K562 (cell line): Measurements from ENCODE around the gene PCSK5. TPM values are rescaled to one million over a fixed set of nuclear protein-coding genes. Genes with fewer than 3 reads are reported as not detected.

Source experiments
- ATAC-seq: fragments of 200-7000 bp; cut with Tn5 transposase; 3 replicates; pipeline ENCODE4 v1.9.1; 2020; ENCODE audit warnings: moderate library complexity
- BruUV-seq: library from RNA; stranded (reverse); fragments of 400-500 nt; replicated peaks from 2 replicates; lab custom pipeline; 2021; lab: Mats Ljungman, UMichigan
- CTCF ChIA-PET: fragments of 300-600 bp; formaldehyde crosslinking; extraction: SDS; loops from one replicate; lab custom pipeline; 2021; ENCODE audit warnings: low intra/inter-chr PET ratio; lab: Yijun Ruan, JAX
- POLR2A ChIA-PET: fragments of 300-600, 350-650 bp; sonication (Branson Sonifier 250); formaldehyde crosslinking; extraction: SDS; loops from one replicate; lab custom pipeline; 2021; ENCODE audit warnings: antibody characterized with exemption, inconsistent platforms; lab: Yijun Ruan, JAX
- DNase-seq, 4 experiments: peaks; one replicate each; pipeline versions ENCODE4 v3.0.0 to v3.0.0-alpha.2; 2011 to 2018; ENCODE audit warnings: low spot score in 3 of 4, mixed read lengths in 3 of 4; ENCODE audit errors: extremely low read depth in 1 of 4
- FAIRE-seq: peaks from 2 replicates; lab custom pipeline; 2011; peaks lifted over from hg19 to GRCh38; lab: Jason Lieb, UNC
- H2AFZ ChIP-seq: 2 replicates; pipeline ENCODE4 v1.6.0; 2011; ENCODE audit warnings: low read depth, low read length, control low read depth, inconsistent platforms
- H3K27ac ChIP-seq: fragments of 200-600 bp; 3 replicates; pipeline ENCODE4 v1.8.0; 2011; ENCODE audit warnings: low read depth, mild to moderate bottlenecking, control low read depth, inconsistent platforms, low read length, moderate library complexity, mixed read lengths; ENCODE audit errors: extremely low read depth
- H3K27me3 ChIP-seq, 2 experiments: fragments of 300-600 bp in 1 of 2; 2 replicates in 1 of 2; 3 replicates in 1 of 2; pipeline versions ENCODE4 v1.6.0 to v1.8.0; 2011; ENCODE audit warnings: inconsistent platforms in 2 of 2, low read length in 2 of 2, mild to moderate bottlenecking in 1 of 2, mixed read lengths in 1 of 2, moderate library complexity in 1 of 2; ENCODE audit not compliant: control insufficient read depth in 2 of 2, insufficient read depth in 2 of 2
- H3K36me3 ChIP-seq: fragments of 300-600 bp; 3 replicates; pipeline ENCODE4 v1.8.0; 2011; ENCODE audit warnings: mild to moderate bottlenecking, low read length, inconsistent platforms; ENCODE audit not compliant: control insufficient read depth, insufficient read depth
- H3K4me1 ChIP-seq, 2 experiments: fragments of 200-600 bp in 1 of 2; replicated peaks in 1 of 2; 2 replicates in 1 of 2; 3 replicates in 1 of 2; pipeline versions ENCODE4 v1.5.1 to v1.8.0; 2011; ENCODE audit warnings: inconsistent platforms in 2 of 2, low read length in 2 of 2, mild to moderate bottlenecking in 1 of 2, mixed read lengths in 1 of 2, moderate library complexity in 1 of 2; ENCODE audit not compliant: control insufficient read depth in 2 of 2, insufficient read depth in 2 of 2
- H3K4me2 ChIP-seq: 2 replicates; pipeline ENCODE4 v1.6.1; 2011; ENCODE audit warnings: low read length, control low read depth, inconsistent platforms, mixed read lengths; ENCODE audit not compliant: insufficient read depth
- H3K4me3 ChIP-seq: fragments of 200-600 bp; sonication (generic), shearing (Covaris generic); 2 replicates; pipeline ENCODE4 v1.5.1; 2016; ENCODE audit warnings: control low read depth, inconsistent platforms
- H3K79me2 ChIP-seq: fragments of 200-600 bp; 3 replicates; pipeline ENCODE4 v1.8.0; 2011; ENCODE audit warnings: low read length, inconsistent platforms; ENCODE audit not compliant: control insufficient read depth, insufficient read depth
- H3K9ac ChIP-seq, 2 experiments: 2 replicates each; pipeline versions ENCODE4 v1.6.0 to v1.6.1; 2011; ENCODE audit warnings: low read depth in 2 of 2, low read length in 2 of 2, control low read depth in 1 of 2, inconsistent platforms in 1 of 2, mild to moderate bottlenecking in 1 of 2, mixed read lengths in 1 of 2; ENCODE audit not compliant: insufficient read depth in 1 of 2
- H3K9me1 ChIP-seq: one replicate; pipeline ENCODE4 v1.6.0; 2011; ENCODE audit warnings: inconsistent platforms, mild to moderate bottlenecking, low read length, moderate library complexity; ENCODE audit not compliant: control insufficient read depth, insufficient read depth
- H3K9me3 ChIP-seq: replicated peaks from 2 replicates; pipeline ENCODE4 v1.5.1; 2011; ENCODE audit warnings: low read depth, low read length, inconsistent platforms; ENCODE audit not compliant: control insufficient read depth, insufficient read depth
- H4K20me1 ChIP-seq: replicated peaks from 2 replicates; pipeline ENCODE4 v1.6.1; 2011; ENCODE audit warnings: low read length, inconsistent platforms, mixed read lengths; ENCODE audit not compliant: control insufficient read depth, insufficient read depth
- ARID3B ChIP-seq: fragments of 250-450 bp; sonication (Bioruptor Pico); IDR thresholded peaks from 2 replicates; pipeline ENCODE4 v1.4.0; 2020; ENCODE audit warnings: borderline replicate concordance
- CREBBP ChIP-seq: IDR thresholded peaks from one replicate; pipeline ENCODE4 v1.6.1; 2012; ENCODE audit warnings: low read depth, mild to moderate bottlenecking, control low read depth, inconsistent platforms, low read length
- FOSL1 ChIP-seq: fragments of 200-800 bp; sonication (Bioruptor generic); conservative IDR thresholded peaks from 2 replicates; pipeline ENCODE4 v1.6.1; 2016; ENCODE audit warnings: missing genetic modification characterization, missing compliant biosample characterization
- FOXA3 ChIP-seq, 2 experiments: fragments of 450-650 bp in 1 of 2; sonication (generic) in 1 of 2; formaldehyde crosslinking; IDR thresholded peaks in 1 of 2; conservative IDR thresholded peaks in 1 of 2; 2 replicates each; pipeline versions ENCODE4 v1.4.0 to v1.8.0; 2020 to 2022; ENCODE audit warnings: mild to moderate bottlenecking in 2 of 2, missing genetic modification reagents in 1 of 2
- KAT2B ChIP-seq: IDR thresholded peaks from one replicate; pipeline ENCODE4 v1.6.1; 2012; ENCODE audit warnings: low read depth, mild to moderate bottlenecking, control low read depth, inconsistent platforms, low read length, moderate library complexity
- MNT ChIP-seq, 2 experiments: fragments of 450-650 bp; conservative IDR thresholded peaks; 2 replicates each; pipeline ENCODE4 v1.6.1; 2017; ENCODE audit warnings: mild to moderate bottlenecking in 2 of 2, moderate library complexity in 2 of 2
- NFATC3 ChIP-seq: fragments of 450-650 bp; IDR thresholded peaks from 2 replicates; pipeline ENCODE4 v1.6.1; 2017; ENCODE audit warnings: mild to moderate bottlenecking
- NFYB ChIP-seq: IDR thresholded peaks from 2 replicates; pipeline ENCODE4 v1.6.1; 2011; ENCODE audit warnings: mild to moderate bottlenecking, moderate library complexity; ENCODE audit not compliant: insufficient read length; ENCODE audit errors: extremely low read depth
- NRF1 ChIP-seq, 2 experiments: fragments of 450-650 bp; IDR thresholded peaks in 1 of 2; conservative IDR thresholded peaks in 1 of 2; 2 replicates each; pipeline ENCODE4 v1.6.1; 2014; ENCODE audit warnings: mild to moderate bottlenecking in 2 of 2
- RBM34 ChIP-seq: fragments of 200-400 bp; formaldehyde crosslinking; IDR thresholded peaks from 2 replicates; pipeline ENCODE4 v1.6.1; 2018; ENCODE audit warnings: low read length, borderline replicate concordance; ENCODE audit not compliant: insufficient read depth
- SAP30 ChIP-seq: fragments of 200-600 bp; sonication (generic); IDR thresholded peaks from 2 replicates; pipeline ENCODE4 v1.6.1; 2012; ENCODE audit warnings: borderline replicate concordance, low read depth, mild to moderate bottlenecking, moderate library complexity, low read length, control low read depth, inconsistent platforms; ENCODE audit not compliant: insufficient read depth, poor library complexity, severe bottlenecking
- ZBTB5 ChIP-seq: fragments of 450-650 bp; IDR thresholded peaks from 2 replicates; pipeline ENCODE4 v1.6.1; 2017; ENCODE audit warnings: antibody characterized with exemption
- ZNF212 ChIP-seq: fragments of 450-650 bp; formaldehyde crosslinking; IDR thresholded peaks from 2 replicates; pipeline ENCODE4 v1.4.0; 2020; ENCODE audit warnings: mild to moderate bottlenecking
- ZNF740 ChIP-seq, 3 experiments: fragments of 200-800 bp in 1 of 3; sonication (Bioruptor generic) in 1 of 3; sonication (generic) in 1 of 3; formaldehyde crosslinking in 1 of 3; IDR thresholded peaks; 2 replicates each; pipeline versions ENCODE4 v1.6.1 to v1.8.0; 2016 to 2022; ENCODE audit warnings: mild to moderate bottlenecking in 2 of 3, missing compliant biosample characterization in 2 of 3, missing genetic modification characterization in 2 of 3, missing genetic modification reagents in 1 of 3
- WGBS: fragments of 100-300 bp; shearing (Covaris generic); methylation state at CpG from one replicate; pipeline ENCODE4 v1.1.6; 2016; ENCODE audit warnings: low coverage, mixed read lengths; ENCODE audit not compliant: insufficient coverage; ENCODE audit errors: missing lambda C conversion rate; 5-methylcytosine and 5-hydroxymethylcytosine counted together
- in situ Hi-C: fragments of 300-500 bp; cut with MboI; formaldehyde crosslinking; loops from 4 replicates; pipeline ENCODE4 v1.15.0; 2018; ENCODE audit warnings: inconsistent platforms, mixed read lengths
- intact Hi-C: fragments of 100-400 bp; cut with micrococcal nuclease; formaldehyde crosslinking; loops from 2 replicates; pipeline ENCODE4 v1.14.2; 2022
- polyA plus RNA-seq, 8 experiments: library from polyadenylated mRNA; depleted of rRNA in 4 of 8; stranded (reverse) in 5 of 8; unstranded in 3 of 8; fragments of >200 nt; fragmentation: Nextera tagmentation in 2 of 8; fragmentation: Illumina TruSeq in 1 of 8; extraction: Ambion mirVana in 2 of 8; extraction: Trizol in 1 of 8; gene quantifications; 2 replicates each; pipeline versions ENCODE4 v1.2.1 to v1.2.3, GENCODE V29; 2011 to 2014; ENCODE audit warnings: inconsistent platforms in 1 of 8, missing spikeins in 1 of 8
- total RNA-seq, 7 experiments: library from RNA; depleted of rRNA in 6 of 7; stranded (reverse); fragments of >200 nt in 6 of 7; fragmentation: Illumina TruSeq in 2 of 7; extraction: Trizol in 2 of 7; gene quantifications; 2 replicates each; pipeline versions ENCODE4 v1.2.1 to v1.2.3, GENCODE V29; 2011 to 2021; ENCODE audit warnings: low replicate concordance in 1 of 7

Gene PCSK5
- total and polyA plus RNA-seq, 9 of the 15 experiments (the other 6 are each of a cell fraction or from before 2014, with no cell fraction given), result not detected

GRCh38 chr9:76018235-76018634 lies 127.8 kb downstream of the PCSK5 start (continued):
- no peak for TF ChIP-seq ARID3B (CRISPR knock-in tag)
- TF ChIP-seq FOSL1 (tag), result no peak
- TF ChIP-seq CREBBP, result no peak
- TF ChIP-seq KAT2B, result no peak
- TF ChIP-seq NFATC3, result no peak

GRCh38 chr9:76018761-76019160 lies 128.3 kb downstream of the PCSK5 start:
- intact Hi-C loops, result no loop called here
- FAIRE-seq, result no peak
- no peak for TF ChIP-seq RBM34
- TF ChIP-seq ZNF740 (CRISPR knock-in tag; IDR thresholded peaks at IDR 0.05), result no peak
- no peak for TF ChIP-seq ZNF740 (tag; IDR thresholded peaks at IDR 0.05)
- no peak for TF ChIP-seq NRF1 (conservative IDR thresholded peaks at IDR 0.05 in 1 of 2, IDR thresholded peaks at IDR 0.05 in 1 of 2)
- TF ChIP-seq NFYB, result no peak
- no peak for TF ChIP-seq ZNF212 (CRISPR knock-in tag)
- no peak for TF ChIP-seq ZBTB5
- no peak for TF ChIP-seq MNT (conservative IDR thresholded peaks at IDR 0.05)
- TF ChIP-seq FOXA3 (CRISPR knock-in tag; conservative IDR thresholded peaks at IDR 0.05 in 1 of 2, IDR thresholded peaks at IDR 0.05 in 1 of 2), result no peak
- TF ChIP-seq SAP30, result no peak

More at GRCh38 chr9:76018761-76019160, 128.3 kb downstream of the PCSK5 start:
- WGBS, result 0% methylated on average over 2 of the region's 2 CpGs
- ATAC-seq (no peak), DNase-seq (no peak)
- no peak overlapping the region for H3K9ac ChIP-seq
- CTCF ChIA-PET, result no interaction called here
- no peaks in the 10 kb centered on the region for H3K27me3 ChIP-seq
- H3K4me1 ChIP-seq, result no peaks in the 10 kb centered on the region
- no peak overlapping the region for H3K4me3 ChIP-seq
- H2AFZ ChIP-seq, result no peak overlapping the region
- no peaks in the 10 kb centered on the region for H3K9me1 ChIP-seq
- POLR2A ChIA-PET, result no interaction called here
- no peaks in the 10 kb centered on the region for H3K79me2 ChIP-seq
- H3K36me3 ChIP-seq, result no peaks in the 10 kb centered on the region
- no TSS peak for BruUV-seq
- no peak overlapping the region for H3K27ac ChIP-seq
- in situ Hi-C loops, result no loop called here
- H3K9me3 ChIP-seq, result no peaks in the 10 kb centered on the region
- H3K4me2 ChIP-seq, result no peak overlapping the region
- no peaks in the 10 kb centered on the region for H4K20me1 ChIP-seq
